CD4-positive, alpha-beta T cell treated with Interleukin-1 beta for 1 hour (primary cell): Measurements from ENCODE around the gene UTF1.
A peak's percentile ranks its signal among the peaks of the same experiment; 100 is the strongest.

Source experiments
- DNase-seq, 2 donors: peaks; one replicate each; pipeline ENCODE4 v3.0.0-alpha.2; 2020 to 2022

UTF1 gene

DNA sequence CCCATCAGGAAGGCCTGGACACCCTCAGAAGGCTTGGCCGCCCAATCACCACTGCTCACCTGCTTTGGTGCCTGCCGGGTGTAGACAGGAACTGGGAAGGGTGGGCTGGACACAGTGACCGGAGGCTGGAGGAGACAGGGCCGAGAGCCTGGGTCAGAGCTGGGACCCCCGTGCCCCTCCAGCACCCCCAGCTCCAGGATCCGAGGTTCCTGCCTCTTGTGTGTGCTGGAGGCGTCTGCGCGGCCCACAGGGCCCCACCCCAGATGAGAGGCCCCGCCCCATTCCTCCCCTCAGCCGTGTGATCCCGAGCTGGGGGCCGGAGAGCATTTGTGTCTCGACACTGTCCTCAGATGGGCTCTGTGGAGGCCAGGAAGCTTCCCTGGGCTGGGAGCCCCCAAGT is 37.3 kb downstream of the UTF1 start:
- DNase-seq = no peak

DNA sequence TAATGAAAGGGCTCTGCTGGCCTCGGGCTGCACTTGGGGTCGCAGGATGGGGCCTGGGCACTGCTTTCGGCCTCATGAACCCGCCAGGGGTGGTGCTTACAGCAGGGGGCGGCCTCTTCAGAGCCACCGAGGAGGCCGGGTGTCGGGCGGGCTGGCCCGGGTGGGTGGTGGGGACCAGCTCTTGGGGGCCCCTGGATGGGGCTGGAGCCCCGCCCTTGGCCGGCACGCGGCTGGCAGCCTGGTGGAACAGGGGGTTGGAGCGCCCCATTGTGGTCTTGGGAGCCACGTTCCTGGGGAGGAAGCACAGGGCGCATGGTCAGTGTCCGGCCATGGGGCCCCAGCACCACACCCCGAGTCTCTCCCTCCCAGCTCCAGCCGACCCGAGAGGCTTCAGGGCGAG is 37.8 kb downstream of the UTF1 start:
- DNase-seq = no peak

DNA sequence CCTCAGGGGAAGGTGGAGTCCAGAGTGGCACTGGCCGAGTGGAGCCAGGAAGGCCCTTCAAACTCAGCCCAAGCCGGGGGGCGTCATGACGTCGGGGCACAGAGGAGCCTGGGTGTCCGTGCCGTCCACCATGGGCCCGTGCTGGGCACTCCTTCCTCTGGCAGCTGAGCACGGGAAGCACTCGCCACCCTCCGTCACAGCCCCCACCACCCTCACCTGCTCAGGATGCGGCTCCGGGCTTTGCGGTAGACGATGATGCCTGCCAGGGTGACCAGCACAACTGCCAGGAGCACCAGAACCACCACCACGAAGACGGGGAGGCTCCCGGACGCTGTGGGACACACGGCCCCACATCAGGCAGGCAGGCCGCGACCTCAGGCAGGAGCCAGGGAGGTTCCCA is 38.5 kb downstream of the UTF1 start:
- DNase-seq = no peak

DNA sequence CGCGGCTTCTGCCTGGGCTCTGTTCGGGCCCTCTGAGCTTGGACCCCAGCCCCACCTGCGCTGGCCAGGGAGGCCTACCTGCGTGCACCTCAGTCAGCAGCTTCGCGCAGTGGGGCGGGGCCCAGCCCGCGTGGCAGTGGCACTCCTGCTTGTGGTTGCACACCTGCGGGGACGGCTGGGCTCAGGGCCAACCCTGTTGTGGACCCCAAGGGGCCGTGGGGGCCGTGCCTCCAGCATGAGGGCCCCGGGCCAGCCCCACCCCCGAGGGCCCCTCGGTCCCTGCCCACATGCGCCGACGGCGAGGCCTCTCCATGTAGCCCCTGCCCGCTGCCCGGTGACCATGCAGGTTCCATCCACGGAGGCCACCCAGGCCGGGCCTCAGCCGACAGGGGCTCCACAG is 39.4 kb downstream of the UTF1 start:
- DNase-seq = no peak

DNA sequence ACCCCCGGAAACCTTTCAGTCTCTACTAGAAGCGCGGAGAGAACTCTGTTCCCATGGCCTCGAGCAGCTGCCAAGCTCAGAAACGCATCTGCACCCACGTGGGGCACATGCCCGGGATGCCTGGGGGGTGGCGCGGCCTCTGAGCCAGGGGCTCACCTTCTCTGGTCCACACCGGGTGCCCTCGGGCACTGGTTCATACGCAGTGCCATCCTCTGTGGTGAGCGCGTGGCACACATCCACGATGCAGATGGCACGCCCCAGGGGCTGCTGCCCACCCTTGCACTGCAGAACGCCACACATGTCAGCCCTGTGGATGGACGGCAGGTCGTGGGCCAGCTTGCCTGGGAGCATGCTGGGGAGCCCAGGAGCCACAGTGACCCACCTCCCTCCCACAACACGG is 40.2 kb downstream of the UTF1 start:
- no peak for DNase-seq

DNA sequence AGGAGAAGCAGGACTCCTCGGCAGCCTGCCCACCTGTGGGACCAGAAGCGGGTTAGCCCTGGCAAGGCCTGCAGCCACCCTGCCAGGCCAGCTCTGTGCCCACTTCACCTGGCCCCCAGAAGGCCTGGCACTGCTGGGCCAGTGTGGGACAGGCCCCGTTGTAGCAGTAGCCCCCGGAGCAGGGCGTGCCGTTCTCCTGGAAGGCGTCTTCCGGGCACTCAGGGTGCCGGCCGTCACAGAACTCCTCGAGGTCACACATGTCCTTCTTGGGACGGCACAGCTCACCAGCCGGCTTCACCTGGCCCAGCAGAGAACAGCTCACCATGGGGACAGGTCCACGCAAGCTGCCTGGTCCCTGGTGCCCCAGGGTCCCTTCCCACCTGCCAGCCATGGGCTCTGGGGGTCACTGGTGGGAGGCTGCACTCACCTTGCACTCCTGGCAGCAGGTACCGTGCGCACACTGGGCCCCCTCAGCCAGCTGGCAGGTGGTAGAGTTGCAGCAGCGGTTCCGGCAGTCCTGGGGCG is 40.8 kb downstream of the UTF1 start:
- no peak for DNase-seq

DNA sequence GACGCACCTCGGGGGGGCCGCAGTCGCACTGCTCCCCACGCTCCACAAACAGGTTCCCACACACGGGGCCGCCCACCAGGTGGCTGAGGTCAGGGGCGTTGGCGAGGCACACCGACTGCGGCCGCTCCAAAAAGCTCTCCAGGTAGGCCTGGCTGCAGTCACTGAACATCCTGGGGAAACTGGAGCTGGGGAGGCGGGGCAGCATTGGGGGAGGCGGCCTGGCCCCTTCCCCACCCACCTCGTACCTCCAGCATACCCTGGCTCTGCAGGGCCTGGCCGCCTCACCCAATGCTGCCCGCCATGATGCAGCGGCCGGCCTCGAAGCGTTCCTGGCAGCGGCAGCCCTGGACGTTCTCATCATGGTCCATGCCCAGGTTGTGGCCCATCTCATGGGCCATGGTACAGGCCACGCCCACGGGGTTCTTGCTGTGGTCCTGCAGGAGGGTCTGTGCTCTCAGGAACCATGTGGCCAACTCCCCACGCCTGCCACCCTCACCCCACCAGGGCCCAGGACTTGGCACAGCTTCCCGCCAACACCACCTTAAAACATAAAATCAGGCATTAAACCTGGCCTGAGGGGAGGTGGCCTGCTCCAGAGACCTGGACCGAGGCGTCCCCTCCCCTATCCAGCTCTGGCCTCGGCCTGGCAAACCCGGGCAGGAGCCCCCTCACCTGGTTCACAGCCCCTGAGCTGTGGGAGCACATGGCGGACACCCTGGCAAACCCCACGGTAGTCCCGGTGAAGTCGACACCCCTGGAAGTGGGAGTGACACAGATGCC is 41.7 kb downstream of the UTF1 start:
- DNase-seq = no peak

DNA sequence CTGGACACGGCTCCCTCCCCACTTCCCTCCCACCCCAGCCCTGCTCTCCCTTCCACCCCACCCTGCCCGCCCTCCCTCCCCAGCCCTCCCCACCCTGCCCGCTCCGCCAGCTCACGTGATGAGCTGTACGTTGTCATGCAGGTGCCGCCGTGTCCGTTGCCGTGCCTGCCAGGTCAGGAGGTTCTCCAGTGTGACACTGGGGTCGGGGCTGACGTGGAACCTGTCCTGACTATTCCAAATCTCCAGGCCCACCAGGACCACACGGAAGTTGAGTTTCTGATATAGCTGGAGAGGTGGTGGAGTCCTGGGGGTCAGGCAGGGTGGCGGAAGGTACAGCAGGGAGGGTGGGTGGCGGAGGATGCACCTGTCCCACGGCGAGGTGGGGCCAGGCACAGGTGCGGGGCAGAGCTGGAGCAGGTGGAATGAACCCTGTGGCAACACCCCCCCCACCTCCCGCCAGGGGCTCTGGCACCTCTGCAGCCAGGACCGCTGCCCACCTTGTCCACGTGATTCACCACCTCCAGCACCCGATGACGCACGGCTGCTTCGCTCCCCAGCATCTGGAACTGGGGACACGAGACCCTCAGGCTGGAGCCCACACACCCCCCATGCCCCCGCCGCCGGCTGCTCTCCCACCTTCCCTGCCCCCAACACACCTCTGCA is 42.4 kb downstream of the UTF1 start:
- no peak for DNase-seq

DNA sequence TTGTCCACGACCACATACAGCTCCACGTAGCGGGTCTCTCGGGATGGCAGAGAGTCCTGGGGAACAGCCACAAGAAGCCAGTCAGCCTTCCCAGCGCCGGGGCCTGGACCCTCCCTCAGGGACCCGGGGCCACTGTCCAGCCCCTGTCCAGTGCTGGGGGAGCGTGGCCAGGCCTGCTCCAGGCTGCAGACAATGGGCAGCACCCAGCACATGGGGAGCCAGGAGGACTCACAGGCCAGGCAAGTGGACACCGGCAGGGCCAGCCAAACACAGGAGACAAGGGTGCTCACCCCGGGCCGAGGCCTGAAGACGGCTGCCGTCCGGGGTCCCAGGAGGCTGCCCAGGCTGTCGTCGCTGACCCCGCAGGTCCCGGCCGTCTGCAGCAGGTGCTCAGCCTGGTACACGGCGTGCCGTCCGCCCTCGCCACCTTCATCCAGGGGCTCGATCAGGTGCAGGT is 43.0 kb downstream of the UTF1 start:
- no peak for DNase-seq

DNA sequence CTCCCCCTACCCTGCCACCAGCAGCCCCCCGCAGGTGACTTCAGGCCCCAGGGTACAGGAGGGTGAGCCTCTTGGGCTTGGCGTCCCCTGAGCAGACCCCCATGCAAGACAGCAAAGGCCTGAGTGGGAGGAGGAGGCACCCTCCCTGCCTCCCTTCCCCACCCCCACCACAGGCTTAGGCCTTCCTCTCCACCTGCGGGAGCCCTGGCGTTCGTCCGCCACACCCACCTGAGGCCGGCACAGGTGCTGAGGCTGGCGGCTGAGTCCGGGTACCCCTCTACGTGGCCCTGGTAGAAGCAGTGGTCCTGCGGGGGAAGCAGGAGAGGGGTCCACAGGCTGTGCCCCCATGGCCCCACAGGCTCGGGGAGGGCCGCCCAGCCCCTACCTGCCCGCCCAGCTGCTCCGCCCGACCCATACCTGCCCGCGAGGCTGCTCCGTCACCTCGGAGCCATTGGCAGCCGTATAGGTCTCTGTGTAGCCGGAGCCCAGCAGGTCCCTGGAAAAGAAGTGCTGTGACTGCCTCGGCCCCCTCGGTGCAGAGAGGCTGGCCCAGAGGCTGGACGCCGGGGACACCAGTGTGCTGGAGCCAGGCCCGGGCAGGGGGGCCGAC is 43.6 kb downstream of the UTF1 start:
- no peak for DNase-seq

DNA sequence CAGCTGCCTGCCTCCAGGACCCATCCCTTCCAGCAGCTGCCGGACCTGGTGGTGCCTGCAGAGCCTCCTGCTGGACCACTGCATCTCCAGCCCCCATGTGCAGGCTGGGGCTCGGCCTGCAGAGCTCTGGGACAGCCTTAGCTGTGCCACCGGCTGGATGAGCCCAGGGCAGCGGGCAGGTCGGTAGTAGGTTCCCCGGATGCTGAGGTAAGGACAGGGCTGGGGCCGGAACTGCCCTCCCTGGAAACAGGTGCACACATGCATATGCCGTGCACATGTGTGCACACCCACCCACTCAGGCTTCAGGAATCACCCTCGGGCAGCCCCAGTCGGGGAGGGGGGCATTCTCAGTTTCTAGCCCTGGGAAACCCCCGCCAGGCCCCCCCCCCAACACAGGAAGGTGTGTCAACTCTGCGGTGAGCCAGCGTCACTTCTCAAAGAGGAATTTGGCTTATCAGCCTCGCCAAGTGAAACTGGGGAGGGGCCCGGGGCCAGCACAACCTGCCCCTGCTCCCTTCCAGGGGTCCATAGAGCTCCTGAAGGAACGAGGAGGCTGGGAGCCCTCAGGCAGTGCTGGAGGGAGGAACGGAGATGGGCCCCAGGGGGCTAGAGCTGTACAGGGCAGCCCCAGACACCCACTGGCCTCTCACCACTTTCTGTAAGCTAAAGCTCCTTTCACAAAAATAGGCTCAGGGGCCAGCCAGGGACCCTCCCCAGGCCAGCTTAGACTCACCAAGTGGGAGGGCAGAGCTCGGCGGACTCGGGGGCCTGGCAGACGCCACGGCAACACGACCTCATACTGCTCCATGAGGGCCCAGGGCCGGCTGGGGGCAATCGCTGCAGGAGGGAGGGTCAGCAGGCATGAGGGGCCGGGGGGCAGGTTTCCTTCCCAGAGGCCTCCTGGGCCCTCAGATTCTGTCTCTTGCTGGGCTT is 45.0 kb downstream of the UTF1 start:
- peak; percentile 87 to 88 for DNase-seq

DNA sequence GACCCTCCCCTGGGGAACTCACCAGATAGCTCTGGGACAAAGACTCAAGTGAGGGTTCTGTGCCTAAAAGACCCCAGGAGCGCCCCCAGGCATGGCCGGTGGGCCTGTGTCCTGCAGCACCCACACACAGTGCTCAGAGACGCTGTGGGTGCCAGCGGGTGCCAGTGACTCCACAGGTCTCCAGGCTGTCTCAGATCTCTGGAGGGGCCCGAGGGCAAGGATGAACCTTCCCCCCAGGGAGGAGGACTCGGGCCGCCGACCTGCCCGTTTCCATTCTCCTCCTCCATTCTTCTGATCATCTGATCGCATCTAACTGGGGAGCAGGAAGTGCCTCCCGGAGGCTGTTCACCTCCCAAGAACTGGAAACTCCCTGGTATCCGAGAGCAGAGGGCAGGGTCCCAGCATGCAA is 45.7 kb downstream of the UTF1 start:
- peak; percentile 60 to 69 for DNase-seq

DNA sequence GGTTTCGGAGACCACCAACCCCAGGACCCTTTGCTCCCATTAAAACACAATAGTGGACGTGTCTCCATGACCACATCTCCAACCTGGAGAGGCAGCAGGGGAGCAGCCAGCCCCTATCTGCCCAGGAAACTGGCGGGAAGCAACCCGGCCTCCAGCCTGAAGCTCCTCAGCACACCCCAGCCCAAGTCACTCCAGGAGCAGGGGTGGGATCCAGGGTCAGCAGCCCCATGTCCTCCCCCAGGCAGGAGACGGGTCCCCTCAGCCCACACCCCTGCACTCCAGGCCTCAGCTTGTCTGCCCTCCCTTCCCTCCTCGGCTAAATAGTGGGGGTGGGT is 46.0 kb downstream of the UTF1 start:
- no peak for DNase-seq

DNA sequence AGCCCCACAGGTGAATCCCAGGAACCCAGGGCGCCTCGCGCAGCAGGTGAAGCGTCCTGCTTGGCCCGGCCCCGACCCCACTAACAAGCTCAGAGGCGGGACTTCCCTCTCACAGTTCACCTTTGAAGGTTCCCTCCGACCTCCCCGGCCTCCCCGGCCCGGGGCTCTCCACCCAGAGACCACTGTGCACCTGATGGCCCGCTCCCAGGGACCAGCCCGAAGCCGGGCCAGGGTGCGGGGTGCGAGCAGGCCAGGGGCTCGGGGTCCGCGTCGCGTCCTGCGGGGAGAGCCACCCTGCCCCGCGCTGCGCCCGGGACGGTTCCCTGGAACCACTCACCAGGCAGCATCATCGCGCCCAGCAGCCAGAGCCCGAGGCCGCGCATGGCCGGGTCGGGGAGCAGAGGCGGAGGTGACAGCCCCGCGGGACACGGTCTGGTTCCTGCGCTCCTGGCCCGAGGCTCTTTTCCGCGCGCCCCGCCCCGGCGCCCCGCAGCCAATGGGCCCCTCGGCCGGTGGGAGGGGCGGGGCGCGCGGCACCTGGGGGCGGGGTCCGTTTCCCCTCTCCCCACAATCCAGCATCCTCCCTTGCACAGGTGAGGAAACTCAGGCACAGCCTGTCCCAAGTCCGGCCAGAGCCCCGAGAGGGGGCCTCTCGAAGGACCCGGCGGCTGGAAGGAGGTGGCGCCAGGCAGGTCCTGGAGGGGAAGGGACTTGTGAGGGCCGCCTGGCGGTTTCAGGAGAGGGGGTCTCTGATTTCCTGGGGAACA is 46.6 kb downstream of the UTF1 start, which contains the start of gene ADAM8:
Gene ADAM8 (minus strand): TSS at position 434 of the 767 bp plus-strand sequence. CDS start 51 bp downstream, at position 383.
- peak; percentile 75 to 76 for DNase-seq

DNA sequence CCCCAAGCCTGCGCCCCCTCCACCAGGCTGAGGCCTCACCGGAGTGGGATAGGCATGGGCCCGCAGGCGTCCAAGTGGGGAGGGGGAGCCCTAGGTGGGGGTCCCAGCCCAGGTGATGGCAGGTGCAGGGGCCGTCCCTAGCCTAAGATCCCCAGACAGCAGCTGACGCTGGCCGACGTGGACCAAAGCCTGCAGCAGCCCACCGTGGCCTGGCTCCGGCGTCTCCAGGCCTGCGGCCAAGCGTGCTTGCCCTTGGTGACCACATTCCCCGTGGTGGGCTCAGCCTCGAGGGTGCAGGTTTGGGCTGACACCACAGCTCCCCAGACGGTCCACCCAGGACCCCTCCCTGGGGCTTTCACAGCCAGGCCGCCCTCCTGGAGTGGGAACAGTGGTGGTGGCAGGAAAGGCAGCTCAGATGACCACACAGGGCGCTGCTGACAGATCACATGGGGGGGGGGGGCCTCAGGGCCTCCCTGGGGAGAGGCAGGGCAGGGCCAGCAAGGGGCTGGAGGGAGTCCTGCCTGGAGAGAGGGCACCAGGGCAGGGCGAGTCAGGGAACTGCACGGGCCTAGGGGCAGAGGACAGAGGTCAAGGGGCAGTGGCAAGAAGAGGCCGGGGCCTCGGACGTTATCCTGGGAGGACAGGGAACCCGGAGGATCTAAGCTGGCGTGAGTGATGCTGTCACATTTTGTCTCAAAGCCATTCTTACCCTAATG is 47.4 kb downstream of the UTF1 start:
- DNase-seq = no peak

DNA sequence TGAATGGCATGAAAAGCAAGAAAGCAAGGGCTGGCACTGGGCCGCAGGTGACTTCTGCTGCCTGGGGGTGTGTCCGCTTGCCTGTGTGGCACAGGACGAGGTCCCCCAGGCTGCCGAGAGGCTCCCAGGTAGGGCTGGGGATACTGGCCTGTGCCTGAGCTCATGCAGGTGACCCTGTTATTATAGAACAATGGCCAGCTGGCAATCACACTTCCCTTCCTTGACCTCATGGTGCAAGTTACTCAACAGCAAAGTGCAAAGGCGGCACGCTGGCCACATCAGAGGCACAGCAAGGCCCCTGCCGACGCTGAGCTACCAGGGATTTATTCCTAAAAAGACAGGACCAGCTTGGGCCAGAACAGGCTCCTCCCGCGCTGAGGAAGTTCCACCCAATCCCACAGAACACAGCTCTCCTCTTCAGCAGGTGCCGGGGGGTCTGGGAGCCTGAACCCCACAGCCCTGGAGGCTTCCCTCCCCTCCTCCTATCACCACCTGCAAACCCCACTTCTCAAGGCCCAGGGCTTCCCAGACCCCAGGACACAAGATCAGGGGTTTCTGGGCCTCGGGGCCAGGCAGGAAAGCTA is 48.1 kb downstream of the UTF1 start:
- DNase-seq = no peak

DNA sequence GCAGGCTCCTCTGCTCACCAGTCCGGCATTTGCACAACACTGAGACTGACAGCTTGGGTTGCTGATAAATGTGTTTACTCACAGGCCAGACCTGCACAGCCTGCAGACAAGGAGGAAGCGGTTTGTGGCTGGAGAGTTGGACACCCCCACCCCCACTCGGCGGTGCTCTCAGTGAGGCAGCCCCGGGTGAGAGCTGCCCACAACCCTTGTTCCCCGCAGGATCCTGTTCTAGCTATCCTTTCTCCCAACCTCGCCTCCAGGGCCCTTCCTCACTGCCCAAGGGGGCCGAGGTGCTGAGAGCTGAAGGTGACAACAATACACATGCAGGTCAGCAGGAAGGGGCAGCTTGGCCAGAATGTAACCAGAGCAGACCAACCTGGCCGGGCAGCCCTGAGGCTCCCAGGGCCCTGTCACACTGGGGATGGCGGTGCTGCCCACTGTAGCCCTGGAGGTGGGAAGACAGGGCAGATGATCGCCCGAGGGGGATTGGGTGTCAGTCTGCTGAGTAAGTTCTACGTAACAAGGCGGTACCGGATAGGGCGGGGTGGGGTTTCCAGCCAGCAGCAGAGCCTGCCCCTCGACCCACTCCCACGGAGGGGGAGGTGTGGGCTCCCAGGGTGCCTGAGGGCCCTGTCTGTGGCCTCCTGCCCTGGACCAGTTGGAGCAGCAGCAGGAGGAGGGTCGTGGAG is 48.7 kb downstream of the UTF1 start:
- peak; percentile 81 to 88 for DNase-seq

DNA sequence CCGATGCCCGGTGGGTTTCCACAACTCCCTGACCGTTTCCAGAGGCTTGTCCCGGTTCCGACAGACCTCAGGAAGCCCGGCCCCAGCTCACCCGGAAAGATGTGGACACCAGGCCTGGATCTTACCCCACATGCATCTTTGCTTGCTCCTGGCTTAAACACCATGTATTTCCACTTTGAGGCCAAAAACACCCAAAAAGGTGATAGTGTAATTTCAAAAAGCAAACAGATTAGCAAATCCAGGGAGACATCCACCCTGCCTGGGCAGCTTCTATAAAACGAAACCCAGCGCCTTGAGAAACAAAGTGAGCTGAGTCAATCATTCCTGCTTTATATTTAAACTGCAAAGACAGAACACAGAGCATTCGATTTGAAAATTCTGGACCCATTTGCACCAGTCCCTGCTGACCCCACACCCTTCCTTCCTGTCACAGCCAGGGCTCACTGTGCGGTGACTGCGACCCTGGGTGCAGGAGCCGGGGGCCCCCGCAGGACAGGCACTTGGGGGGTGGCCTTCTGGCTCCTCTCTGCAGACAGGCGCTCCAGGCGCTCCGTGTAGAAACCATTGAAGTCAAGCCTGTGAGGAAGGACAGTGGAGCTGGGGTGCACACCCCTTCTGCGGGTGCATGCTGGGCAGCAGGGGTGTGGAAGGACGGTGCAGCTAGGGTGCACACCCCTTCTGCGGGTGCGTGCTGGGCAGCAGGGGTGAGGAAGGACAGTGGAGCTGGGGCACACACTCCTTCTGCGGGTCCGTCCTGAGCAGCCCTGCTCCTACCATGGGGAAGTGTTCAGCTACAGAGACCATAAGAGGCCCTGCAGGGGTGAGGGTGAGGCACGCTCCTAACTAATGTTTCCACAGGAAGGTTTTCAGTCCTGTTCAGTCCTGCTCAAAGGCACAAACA is 49.6 kb downstream of the UTF1 start:
- peak in 1 of 2 donors; percentile 38 for DNase-seq
